ENCODE results near the gene LRRFIP2.
"Not testable (repeated sequence)": the region's sequence is repeated elsewhere in the genome, so short reads cannot be mapped to it uniquely, and the experiment has no call there.

LRRFIP2 gene

DNA sequence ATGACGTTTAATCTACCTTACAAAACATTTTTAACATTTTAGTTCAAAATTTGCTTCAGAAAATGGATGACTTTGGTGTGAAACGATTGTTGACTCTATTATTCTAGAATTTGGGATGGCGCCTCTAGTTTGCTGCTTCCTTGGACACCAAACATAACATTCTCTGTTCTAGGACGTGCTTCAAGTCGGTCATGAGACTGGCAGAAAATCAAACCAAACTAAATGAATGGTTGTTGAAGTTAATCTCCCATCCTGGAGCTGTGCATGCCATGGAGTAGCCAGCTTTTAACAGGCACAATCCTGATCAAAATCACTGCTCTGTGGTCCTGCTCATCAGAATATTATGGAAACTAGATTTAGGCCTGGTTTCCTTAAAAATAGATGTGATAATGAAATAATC lies 9.6 kb upstream of the LRRFIP2 start:
- no peak for FAIRE-seq

- FAIRE-seq = no peak
Observed at GRCh38 chr3:37183375-37183831, 9.0 kb upstream of the LRRFIP2 start.

DNA sequence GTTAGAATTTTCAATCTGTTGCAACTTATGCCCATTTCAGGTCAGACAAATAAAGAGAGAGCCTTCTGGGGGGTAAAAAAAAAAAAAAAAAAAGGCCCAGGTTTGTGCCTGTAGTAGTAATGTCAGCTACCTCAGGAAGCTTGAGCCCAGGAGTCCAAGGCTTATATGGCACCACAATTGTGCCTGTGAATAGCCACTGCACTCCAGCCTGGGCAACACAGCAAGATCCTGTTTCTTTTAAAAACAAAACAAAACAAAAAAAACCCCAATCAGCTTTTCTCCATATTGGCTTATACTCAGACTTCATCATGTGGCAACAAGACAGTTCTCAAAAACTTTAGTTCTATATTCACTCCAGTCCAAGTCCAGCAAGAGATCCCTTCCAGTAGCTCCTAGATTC lies 8.4 kb upstream of the LRRFIP2 start:
- FAIRE-seq = no peak

DNA sequence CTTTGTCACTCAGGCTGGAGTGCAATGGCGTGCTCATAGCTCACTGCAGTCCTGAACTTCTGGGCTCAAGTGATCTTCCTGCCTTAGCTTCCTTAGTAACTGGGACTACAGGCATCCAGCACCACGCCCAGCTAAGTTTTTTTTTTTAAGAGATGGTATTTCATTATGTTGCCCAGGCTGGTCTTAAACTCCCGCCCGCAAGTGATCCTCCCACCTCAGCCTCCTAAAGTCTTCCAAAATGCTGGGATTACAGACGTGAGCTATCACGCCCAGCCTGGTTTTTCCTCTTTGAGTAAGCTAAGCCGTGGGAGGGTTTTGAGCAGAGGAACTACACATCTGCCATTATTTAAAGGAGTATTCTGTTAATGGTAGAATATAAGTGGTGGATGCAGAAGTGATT lies 7.4 kb upstream of the LRRFIP2 start:
- no peak for FAIRE-seq

DNA sequence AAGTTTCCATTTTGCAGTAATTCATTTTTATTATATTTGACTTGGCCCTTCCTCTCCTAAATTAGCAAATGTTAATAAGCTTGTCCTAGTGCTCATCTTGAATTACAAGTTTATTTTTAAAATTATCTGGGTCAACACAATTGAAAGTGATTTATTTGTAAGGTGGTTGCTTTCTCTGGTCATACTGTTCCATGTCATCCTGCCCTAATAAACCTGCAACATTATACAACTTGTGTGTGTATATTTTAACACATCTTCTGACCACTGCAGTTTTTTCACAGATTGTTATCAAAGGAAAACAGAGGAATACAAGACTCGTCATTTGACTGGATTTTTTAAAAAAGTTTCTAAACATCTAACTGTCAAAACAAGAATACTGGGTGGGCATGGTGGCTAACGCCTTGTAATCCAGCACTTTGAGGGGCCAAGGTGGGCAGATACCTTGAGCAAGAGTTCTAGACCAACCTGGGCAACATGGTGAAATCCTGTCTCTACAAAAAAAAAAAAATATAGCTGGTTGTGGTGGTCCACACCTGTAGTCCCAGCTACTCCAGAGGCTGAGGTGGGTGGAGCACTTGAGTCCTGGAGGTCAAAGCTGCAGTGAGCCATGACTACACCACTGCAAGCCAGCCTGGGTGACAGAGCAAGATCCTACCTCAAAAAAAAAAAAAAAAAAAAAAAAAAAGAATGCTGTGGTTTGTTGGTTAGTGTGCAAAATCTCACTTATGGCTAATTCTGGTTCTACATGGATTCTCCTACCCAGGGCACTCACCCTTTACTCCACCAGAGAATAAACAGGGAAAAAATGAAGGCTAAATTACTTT lies 5.0 kb upstream of the LRRFIP2 start:
- FAIRE-seq = peak; percentile 79

DNA sequence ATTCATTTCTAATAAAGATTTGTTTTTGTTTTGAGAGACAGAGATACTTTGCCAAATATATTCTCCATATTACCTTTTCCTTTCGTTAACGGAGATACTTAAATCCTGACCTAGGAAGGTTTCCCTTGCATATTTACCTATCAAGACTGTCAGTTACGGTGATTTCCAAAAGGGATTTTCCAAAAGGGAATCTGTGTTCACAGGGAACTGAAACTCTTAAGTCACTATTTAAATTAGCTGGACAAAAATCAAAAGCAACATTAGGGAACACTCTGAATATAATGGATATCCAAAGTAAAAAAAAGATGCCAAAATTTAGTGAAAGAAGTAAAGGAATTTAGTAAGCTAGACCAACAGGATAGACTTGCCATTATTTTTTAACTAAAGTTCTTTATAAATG lies 576 bp downstream of the LRRFIP2 start:
- no peak for FAIRE-seq

GRCh38 chr3:37171144-37171543 lies 3.2 kb downstream of the LRRFIP2 start:
- no peak for FAIRE-seq

GRCh38 chr3:37170513-37170912 lies 3.9 kb downstream of the LRRFIP2 start:
- no peak for FAIRE-seq

DNA sequence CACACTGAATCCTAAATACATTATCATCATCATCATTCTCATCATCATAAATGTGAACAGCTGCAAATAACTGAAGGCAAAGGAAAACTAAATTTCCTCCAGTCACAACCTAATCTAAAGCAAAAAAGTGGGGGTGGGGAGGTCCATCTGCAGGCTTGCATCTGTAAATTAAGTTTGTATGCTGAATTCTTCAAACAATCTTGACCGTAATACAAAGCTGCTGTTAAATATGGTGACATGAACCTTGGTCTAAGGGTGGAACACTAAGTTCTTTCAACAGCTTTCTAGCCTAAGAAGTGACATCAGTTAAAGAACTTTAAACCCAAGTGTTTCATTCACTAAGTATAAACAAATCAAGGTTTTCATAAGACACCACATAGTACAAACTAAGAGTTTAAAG lies 4.3 kb downstream of the LRRFIP2 start:
- FAIRE-seq = no peak

GRCh38 chr3:37168896-37169295 lies 5.5 kb downstream of the LRRFIP2 start:
- no peak for FAIRE-seq

- FAIRE-seq = no peak
Observed at GRCh38 chr3:37163262-37164015, 10.9 kb downstream of the LRRFIP2 start.

DNA sequence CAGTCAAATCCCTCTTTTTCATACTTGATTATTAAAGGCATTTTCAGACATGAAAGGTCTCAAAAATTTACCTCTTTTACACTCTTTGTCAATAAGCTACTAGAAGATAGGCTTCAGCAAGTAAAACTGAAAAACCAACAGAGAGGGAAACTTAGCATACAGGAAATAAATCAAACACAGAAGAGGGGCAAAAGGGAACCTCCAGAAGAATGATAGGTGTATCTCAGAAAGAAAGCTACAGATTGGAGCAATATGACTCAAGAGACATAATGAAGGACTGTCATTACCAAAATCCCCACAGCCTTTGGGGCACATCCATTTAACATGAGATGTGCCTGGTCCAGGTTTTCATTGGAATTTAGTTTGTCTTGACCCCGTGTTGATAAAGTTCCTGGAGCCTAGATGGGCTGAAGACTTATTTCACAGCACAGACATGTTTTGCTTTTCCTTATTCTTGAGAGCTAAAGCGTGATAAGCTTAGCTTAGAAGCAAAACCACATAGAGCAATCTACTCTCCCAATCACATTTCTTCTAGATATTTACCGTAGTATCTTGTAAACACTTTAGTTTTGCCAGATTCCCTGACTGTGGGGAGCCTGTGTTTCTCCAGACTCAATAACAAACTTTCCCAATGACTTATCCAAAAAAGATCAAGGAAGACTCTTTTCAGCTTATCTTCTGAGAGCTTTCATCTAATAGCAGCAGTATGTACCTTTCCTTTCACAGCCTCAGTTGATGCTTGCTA lies 11.7 kb downstream of the LRRFIP2 start:
- FAIRE-seq = no peak

DNA sequence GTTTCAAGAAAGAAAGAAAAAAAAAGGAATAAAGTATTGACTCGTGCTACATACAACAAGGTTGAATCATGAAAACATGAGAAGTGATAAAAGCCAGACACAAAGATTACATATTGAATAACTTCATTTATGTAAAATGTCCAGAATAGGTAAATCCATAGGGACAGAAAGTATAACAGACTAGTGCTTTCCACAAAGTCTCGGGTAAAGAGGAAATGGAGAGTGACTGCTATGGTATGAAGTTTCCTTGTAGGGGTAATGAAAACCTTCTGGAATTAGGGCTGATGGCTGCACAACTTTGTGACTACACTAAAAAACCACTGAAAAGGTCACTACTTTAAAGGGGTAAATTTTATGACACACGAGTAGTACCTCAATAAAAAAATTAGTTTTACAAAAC lies 13.0 kb downstream of the LRRFIP2 start:
- FAIRE-seq = no peak

GRCh38 chr3:37155782-37156181 lies 18.6 kb downstream of the LRRFIP2 start:
- FAIRE-seq = no peak

DNA sequence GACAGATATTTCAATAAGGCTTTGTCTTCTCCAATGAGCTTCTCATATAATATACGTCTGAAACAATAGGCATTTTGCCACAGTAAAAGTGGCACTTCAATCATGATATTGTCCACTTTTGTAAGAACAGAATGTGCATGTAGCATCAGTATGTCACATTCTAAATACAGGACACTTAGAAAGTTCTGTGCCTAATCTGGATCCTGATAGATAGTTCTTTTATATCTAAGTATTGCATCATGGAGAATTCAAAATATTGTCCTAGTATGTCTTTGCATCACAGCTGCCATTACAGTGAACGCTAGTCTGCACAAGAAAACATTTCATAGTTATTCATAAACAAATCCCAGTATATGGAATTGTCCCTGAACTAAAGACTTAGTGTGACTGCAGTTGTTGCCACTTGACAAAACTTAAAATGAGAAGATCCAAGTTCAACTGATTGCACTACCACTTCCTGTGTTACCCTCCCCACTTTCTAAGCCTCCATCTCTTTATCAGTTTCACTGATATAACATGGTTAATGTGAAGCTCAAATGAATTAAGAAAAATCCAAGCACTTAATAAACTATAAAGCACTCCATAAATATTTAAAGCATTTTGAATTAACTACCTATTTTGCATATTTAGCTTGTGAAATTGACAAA lies 19.6 kb downstream of the LRRFIP2 start:
- no peak for FAIRE-seq

- no peak for FAIRE-seq
Observed at GRCh38 chr3:37150621-37151020, 23.8 kb downstream of the LRRFIP2 start.

DNA sequence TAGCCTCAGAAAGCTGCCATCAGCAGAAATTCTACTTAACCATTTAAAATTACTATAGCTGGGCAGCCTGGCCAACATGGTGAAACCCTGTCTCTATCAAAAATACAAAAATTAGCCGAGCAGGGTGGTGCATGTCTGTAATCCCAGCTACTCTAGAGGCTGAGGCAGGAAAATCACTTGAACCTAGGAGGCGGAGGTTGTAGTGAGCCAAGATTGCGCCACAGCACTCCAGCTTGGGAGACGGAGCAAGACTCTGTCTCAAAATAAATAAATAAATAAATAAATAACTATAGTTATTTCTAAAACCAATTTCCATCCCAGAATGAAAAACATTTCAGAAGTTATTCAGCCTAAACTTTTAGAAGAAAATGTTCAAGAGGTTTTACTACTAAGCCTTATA lies 25.1 kb downstream of the LRRFIP2 start:
- no peak for FAIRE-seq

DNA sequence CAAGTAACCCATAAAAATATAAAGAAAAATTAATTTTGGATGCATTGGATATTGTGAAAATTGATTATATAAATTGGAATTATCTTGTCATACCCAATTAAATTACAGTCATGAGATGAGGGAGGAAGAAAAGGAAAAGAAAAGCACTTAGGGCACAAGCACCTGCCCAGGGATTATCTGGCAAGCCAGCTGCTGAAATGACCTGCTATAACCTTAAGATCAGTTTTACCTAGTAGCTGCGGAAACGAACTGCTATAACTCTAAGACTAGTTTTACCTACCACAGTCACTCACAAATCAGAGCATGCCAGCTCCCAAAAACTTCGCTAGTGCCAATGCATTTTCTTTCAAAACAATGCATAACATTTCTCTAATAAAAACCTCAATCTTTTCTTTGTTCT lies 26.2 kb downstream of the LRRFIP2 start:
- no peak for FAIRE-seq

- FAIRE-seq = no peak
Observed at GRCh38 chr3:37147666-37148065, 26.7 kb downstream of the LRRFIP2 start.

GRCh38 chr3:37146927-37147326 lies 27.5 kb downstream of the LRRFIP2 start:
- not testable (repeated sequence) for FAIRE-seq

- FAIRE-seq = no peak
Observed at GRCh38 chr3:37145611-37146010, 28.8 kb downstream of the LRRFIP2 start.

DNA sequence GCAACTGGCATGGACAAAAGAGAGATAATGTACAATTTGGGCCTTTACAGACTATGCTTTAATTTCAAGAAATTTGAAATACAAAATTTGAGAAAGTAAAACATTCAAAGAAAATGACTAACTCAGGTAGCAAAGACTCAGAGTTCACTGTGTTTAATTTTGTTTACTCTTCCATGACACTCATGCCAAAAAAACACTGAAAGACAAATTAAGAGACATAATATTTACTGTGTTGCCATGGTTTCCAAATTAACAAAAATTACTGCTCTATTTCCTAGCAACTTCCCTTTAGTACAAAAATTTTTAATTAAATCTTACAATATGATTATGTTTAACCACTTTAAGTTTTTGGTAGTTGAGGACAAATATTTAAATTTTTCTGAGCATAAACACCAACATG lies 29.6 kb downstream of the LRRFIP2 start:
- FAIRE-seq = no peak

- FAIRE-seq = no peak
Observed at GRCh38 chr3:37143821-37144220, 30.6 kb downstream of the LRRFIP2 start.
